PFSK-1 (cell line): ENCODE data around the gene PXT1.

ENCODE experiments used
- FOXP2 ChIP-seq: optimal IDR thresholded peaks from 2 replicates; pipeline ENCODE3; 2011; ENCODE audit warnings: borderline replicate concordance, control low read depth, inconsistent platforms; ENCODE audit not compliant: insufficient read depth; ENCODE audit errors: extremely low read length, extremely low read depth
- POLR2AphosphoS5 ChIP-seq: IDR thresholded peaks from 2 replicates; pipeline ENCODE4 v1.6.1; 2012; ENCODE audit warnings: low read depth, mild to moderate bottlenecking, control low read depth, low read length, moderate library complexity
- SIN3A ChIP-seq: IDR thresholded peaks from 2 replicates; pipeline ENCODE4 v1.6.1; 2012; ENCODE audit warnings: mild to moderate bottlenecking, low read length, moderate library complexity, borderline replicate concordance; ENCODE audit not compliant: insufficient read depth
- TAF1 ChIP-seq: IDR thresholded peaks from 2 replicates; pipeline ENCODE4 v1.6.1; 2012; ENCODE audit warnings: low read length, control low read depth, borderline replicate concordance; ENCODE audit not compliant: insufficient read depth
- TF ChIP-seq, protein P1 (sequence below), 2 experiments: IDR thresholded peaks; 2 replicates each; pipeline versions ENCODE4 v1.6.1 to v1.8.0; 2011 to 2012; ENCODE audit warnings: low read depth in 2 of 2, low read length in 2 of 2, control low read depth in 1 of 2, inconsistent platforms in 1 of 2, mild to moderate bottlenecking in 1 of 2, moderate library complexity in 1 of 2; ENCODE audit not compliant: insufficient read depth in 1 of 2

The PXT1 gene

DNA sequence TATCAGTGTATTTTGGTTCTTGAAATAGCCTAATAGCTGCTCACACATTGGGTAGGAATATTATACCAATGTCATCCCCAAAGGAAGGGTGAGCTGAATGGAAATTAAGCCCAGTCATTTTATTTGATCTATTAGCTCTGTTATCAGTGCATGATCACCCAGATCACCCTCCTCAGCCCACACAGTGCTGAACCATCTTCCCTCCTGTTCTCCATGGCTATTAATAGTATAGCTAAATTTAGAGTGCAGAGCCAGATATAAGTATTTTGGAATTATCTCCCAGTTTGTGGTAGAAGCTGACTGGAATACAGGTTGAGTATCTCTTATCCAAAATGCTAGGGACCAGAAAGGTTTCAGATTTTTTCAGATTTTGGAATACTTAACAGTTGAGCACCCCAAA, 45.6 kb upstream of the PXT1 start:
- TF ChIP-seq, protein P1, sequence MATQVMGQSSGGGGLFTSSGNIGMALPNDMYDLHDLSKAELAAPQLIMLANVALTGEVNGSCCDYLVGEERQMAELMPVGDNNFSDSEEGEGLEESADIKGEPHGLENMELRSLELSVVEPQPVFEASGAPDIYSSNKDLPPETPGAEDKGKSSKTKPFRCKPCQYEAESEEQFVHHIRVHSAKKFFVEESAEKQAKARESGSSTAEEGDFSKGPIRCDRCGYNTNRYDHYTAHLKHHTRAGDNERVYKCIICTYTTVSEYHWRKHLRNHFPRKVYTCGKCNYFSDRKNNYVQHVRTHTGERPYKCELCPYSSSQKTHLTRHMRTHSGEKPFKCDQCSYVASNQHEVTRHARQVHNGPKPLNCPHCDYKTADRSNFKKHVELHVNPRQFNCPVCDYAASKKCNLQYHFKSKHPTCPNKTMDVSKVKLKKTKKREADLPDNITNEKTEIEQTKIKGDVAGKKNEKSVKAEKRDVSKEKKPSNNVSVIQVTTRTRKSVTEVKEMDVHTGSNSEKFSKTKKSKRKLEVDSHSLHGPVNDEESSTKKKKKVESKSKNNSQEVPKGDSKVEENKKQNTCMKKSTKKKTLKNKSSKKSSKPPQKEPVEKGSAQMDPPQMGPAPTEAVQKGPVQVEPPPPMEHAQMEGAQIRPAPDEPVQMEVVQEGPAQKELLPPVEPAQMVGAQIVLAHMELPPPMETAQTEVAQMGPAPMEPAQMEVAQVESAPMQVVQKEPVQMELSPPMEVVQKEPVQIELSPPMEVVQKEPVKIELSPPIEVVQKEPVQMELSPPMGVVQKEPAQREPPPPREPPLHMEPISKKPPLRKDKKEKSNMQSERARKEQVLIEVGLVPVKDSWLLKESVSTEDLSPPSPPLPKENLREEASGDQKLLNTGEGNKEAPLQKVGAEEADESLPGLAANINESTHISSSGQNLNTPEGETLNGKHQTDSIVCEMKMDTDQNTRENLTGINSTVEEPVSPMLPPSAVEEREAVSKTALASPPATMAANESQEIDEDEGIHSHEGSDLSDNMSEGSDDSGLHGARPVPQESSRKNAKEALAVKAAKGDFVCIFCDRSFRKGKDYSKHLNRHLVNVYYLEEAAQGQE (IDR thresholded peaks at IDR 0.05; ENCODE audit: insufficient read depth in 1 of 2, low read depth in 2 of 2, low read length in 2 of 2) = no peak
- no peak for TF ChIP-seq POLR2AphosphoS5
- no peak for TF ChIP-seq SIN3A
- no peak for TF ChIP-seq FOXP2
- no peak for TF ChIP-seq TAF1

DNA sequence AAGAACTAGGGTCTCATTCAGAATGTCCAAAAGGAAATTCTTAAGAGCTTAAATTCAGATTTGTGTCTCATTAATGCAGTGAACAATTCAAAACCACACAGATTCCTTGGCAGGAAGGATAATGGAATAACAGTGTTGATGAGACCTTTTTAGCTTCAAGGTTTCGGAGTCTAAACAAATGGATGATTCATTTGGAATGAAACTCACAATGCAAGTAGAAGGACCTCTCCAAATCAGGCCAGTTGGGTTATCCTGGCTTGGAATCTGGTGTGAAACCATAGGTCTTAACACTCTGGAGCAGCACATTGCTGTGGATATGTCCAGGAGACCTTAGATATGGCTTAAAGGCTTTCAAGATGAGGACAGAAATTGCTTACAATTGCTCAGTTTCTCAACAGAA, 45.0 kb upstream of the PXT1 start:
- TF ChIP-seq TAF1 (no peak), POLR2AphosphoS5 (no peak), SIN3A (no peak), FOXP2 (no peak)
- TF ChIP-seq, protein P1 (IDR thresholded peaks at IDR 0.05; ENCODE audit: insufficient read depth in 1 of 2, low read depth in 2 of 2, low read length in 2 of 2) = no peak

DNA sequence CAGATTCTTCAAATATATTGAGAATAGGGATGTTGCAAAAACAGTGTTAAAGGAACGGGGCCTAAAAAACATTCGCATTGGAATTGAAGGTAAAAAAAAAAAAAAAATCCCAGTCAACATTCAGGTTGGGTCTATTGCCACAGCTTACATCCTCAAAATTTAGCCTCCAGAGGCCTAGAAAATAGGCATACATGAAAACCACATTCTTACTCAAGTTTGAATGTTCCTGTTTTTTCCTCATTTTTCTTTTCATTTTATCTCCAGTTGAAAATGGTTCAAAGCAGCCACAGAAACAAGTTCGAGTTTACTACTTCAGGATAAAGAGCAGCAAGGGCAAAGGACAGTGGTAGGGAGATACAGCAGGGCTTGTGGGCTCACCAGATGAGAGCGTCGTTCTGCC, 42.1 kb upstream of the PXT1 start:
- TF ChIP-seq SIN3A (no peak), POLR2AphosphoS5 (no peak), FOXP2 (no peak), TAF1 (no peak)
- TF ChIP-seq, protein P1 (IDR thresholded peaks at IDR 0.05; ENCODE audit: insufficient read depth in 1 of 2, low read depth in 2 of 2, low read length in 2 of 2) = no peak

DNA sequence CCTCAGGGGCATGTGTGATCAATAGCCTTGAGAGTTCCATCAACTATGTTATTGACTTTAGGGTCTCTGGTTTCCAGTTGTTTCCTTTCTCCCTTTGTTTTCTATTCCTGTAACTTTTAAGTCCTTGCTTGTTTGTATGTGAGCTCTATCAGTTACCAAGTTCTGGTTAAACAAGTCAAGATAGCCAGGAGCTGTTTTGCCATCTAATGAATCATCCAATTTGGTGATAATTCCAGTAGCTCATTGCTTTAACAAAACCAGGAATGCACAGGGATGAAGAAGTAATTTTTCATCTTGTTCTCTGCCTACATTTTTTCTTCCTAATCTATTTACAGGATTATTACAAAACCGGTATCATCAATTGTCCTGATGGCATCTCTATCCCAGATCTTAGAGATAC, 36.6 kb upstream of the PXT1 start:
- TF ChIP-seq, protein P1 (IDR thresholded peaks at IDR 0.05; ENCODE audit: insufficient read depth in 1 of 2, low read depth in 2 of 2, low read length in 2 of 2) = no peak
- no peak for TF ChIP-seq FOXP2
- no peak for TF ChIP-seq TAF1
- no peak for TF ChIP-seq SIN3A
- TF ChIP-seq POLR2AphosphoS5 = no peak

DNA sequence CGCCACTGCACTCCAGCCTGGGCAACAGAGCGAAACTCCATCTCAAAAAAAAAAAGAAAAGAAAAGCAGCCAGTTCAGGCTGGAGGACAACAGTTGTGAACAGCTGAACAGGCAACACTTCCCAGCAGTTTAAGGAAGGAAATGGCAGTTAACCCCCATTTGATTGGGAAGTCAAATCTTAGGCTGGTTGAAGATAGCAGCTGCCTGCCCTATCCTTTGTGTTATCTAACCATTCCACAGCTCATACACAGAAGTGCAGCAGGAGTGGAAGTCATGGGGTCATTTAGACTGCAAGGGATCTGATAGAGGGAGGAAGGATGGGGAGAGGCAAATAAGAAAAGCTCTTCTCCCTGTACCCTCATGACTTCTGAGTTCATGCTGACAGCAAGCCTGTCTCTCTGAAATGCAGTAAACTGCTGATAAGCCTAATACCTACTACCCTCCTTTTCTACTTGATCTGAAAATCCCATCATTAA, 35.4 kb upstream of the PXT1 start:
- TF ChIP-seq FOXP2 (no peak), SIN3A (no peak)
- TF ChIP-seq, protein P1 (IDR thresholded peaks at IDR 0.05; ENCODE audit: insufficient read depth in 1 of 2, low read depth in 2 of 2, low read length in 2 of 2) = no peak
